Stimulated activated CD8-positive, alpha-beta memory T cell treated with anti-CD3 and anti-CD28 coated beads, Interleukin-12 subunit alpha, Interleukin-12 subunit beta, amount 100 ng/mL, for 1 hour (primary cell): ENCODE measurements around the gene SYT9.

ENCODE experiments used
- DNase-seq: peaks from one replicate; pipeline ENCODE4 v3.0.0-alpha.2; 2020; ENCODE audit warnings: low read depth

The SYT9 gene

DNA sequence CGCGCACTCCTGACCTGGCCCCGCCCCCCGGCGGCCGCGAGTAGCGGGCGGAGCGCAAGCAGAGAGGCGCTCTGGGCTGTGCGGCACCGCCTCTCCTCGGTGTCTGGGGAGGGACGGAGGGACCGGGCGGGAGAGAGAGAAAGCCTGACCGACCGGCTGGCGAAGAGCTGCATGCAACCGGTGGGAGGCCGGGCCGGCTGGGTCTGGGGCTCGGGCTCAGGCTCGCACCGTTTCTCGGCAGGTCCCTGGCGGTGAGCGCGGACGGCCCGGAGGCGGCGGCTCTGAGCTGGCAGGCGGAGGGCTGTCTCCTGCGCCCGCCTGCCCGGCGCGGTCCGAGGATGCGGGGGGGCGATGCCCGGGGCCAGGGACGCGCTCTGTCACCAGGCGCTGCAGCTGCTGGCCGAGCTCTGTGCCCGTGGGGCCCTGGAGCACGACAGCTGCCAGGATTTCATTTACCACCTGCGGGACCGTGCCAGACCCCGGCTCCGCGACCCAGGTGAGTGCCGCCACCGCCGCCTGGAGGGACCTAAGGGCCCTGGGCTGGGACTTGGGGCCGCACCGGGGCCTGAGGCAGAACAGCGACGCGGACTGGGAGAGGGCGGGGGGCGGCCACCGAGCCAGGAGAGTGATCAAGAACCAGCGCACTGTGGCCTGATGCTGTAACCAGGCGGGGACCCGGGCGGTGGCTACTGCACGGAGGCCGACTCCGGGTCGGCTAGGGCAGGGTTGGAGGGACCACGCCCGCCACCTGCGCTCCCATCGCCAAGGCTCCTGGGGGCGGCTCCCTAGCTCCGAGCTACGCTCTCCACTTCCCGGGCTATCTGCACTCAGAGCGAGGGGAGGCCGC, at the start of gene SYT9:
TSS of gene SYT9 (plus strand) at position 69 of the 847 bp plus-strand sequence. CDS start at position 352, 283 bp downstream.
- no peak for DNase-seq

DNA sequence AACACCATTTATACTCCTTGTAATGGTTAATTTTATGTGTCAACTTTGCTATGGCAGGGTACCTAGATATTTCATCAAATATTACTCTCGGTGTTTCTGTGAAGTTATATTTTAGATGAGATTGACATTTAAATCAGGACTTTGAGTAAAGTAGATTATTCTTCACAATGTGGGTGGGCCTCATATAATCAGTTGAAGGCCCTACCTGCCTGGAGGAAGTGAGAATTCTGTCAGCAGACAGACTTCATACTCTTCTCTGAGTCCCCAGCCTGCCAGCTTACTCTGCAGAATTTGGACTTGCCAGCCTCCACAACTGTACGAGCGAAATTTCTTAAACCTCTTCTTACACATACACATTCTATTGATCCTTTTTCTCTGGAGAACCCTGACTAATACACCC, 49.3 kb upstream of the SYT9 start:
- no peak for DNase-seq

GRCh38 chr11:7204778-7205177, 46.9 kb upstream of the SYT9 start:
- DNase-seq, result no peak

DNA sequence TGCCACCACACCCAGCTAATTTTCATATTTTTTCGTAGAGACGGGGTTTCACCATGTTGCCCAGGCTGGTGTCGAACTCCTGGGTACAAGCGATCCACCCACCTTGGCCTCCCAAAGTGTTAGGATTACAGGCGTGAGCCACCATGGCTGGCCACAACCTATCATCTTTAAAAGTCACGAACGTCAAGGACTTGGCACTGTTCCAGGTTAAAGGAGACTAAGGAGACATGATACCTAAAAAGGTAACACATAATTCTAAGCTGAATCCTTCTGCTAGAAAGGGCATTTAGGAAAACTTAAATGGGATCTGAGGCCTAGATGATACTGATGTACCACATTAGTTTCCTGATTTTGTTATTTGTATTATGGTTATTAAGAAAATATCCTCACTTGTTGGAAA, 43.3 kb upstream of the SYT9 start:
- no peak for DNase-seq

- no peak for DNase-seq
These were observed 32.2 kb upstream of the SYT9 start for GRCh38 chr11:7219491-7219890.

GRCh38 chr11:7220636-7221035, 31.1 kb upstream of the SYT9 start:
- DNase-seq, result no peak

DNA sequence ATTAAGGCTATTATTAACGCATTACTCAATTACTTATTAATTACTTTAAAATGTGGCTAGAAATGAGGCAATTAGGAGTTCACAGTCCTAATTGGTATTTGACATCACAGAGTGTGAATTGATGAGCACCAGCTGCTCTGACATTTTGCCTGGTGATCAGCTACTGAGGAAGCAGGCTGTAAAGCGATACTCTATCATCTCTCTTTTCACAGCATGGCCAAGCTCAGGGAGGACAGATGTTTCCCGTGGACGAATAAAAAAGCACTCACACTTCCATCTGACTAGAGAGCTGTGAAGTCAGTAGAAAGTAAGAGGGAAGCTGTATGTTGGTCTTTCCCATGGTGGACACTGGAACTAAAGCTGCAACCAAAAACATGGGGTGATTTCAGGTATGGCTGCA, 29.1 kb upstream of the SYT9 start:
- DNase-seq, result no peak

DNA sequence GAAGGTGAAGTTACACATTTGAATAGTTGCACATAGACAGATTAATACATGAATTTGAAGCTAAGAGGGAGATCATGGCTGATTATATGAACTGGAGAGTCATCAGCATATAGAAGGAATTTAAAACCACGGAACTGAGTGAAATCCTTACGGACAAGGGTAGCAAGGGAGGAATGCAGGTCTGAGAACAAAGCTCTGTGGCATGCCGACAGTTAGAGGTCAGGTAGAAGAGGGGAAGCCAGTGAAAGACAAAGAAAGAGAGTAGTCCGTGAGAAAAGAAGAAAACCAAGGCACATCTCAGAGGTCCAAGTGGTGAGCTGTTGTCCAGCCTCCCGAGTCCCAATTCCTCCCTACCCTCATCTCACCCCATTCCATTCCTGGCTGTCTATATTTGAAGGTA, 11.8 kb upstream of the SYT9 start:
- DNase-seq, result no peak

GRCh38 chr11:7245341-7245740, 6.4 kb upstream of the SYT9 start:
- no peak for DNase-seq

DNA sequence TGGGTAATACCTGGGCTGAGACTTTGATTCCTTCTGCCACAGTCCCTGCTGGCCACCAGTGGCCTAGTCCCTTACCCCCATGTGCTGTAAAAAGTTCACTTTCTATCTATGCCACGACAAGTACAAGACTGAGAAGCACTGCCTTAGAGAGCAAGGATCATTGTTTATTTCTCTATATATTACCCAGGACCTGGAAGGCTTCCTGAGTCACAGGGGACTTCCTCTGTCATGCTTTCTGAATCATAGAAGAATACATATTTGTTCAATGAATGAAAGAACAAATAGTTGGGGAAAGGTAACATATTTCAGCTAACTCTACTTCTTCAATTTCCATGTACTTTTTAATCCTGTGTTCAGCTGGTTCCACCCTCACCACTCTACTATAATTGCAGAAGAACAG, 5.5 kb upstream of the SYT9 start:
- no peak for DNase-seq

- no peak for DNase-seq
These were observed 1.5 kb upstream of the SYT9 start for GRCh38 chr11:7250166-7250565.

- DNase-seq, result no peak
These were observed 243 bp upstream of the SYT9 start for GRCh38 chr11:7251487-7251835.

GRCh38 chr11:7252683-7253213, 1.0 kb downstream of the SYT9 start:
- DNase-seq, result no peak

GRCh38 chr11:7253800-7254199, 2.1 kb downstream of the SYT9 start:
- no peak for DNase-seq

- DNase-seq, result no peak
These were observed 3.1 kb downstream of the SYT9 start for GRCh38 chr11:7254731-7255291.

- no peak for DNase-seq
These were observed 5.2 kb downstream of the SYT9 start for GRCh38 chr11:7256943-7257342.

DNA sequence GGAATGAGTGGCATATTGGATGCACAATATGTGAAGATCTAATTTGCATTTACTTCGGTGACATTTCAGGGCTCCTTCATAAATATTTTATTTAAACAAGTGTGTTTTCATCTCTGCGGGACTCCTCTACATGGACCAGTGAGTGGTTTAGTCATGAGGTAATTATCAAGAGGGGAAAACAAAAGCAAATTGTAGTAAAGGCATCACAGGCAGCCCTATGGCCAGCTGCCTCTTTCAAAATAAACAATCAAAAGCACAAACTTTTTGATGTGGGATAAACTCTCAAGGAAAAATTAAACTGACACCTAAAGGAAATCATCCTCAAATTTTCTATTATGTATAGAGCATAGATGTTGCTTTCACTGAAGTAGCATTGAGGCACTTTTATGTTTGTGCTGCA, 6.0 kb downstream of the SYT9 start:
- DNase-seq, result no peak

DNA sequence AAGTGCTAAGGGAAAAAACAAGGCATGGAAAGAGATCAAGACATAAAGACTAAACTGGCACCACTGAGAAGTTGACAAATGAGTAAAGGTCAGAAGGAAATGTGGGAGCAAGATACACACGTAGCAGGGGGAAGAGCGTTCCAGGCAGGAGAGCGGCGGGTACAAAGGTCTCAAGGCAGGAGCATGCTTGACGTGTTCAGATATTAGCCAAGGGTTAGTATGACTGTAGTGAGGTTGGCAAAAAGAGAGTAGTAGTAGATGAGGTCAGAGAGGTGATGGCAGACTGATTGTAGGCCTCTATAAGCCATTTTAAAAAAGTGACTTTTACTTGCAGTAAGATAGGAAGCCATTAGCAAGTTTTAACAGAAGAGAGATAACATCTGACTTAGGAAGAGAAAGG, 9.9 kb downstream of the SYT9 start:
- no peak for DNase-seq

DNA sequence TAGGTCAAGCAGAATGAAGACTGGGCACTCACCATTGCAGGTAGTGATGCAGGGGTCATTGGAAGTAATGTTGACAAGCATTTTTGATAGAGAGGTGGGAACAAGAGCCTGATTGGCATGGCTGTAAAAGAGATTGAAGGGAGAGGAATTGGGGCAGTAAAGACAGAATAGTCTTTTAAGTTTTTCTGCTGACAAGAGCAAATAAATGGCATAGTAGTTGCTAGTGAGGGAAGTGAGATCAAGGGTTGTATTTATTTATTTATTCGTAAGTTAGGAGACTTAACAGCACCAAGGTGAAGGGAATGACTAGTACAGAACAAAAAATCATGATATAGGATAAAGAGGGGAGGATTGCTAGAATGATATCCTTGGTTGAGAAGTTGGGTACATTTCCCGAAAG, 11.0 kb downstream of the SYT9 start:
- no peak for DNase-seq

GRCh38 chr11:7263842-7264241, 12.1 kb downstream of the SYT9 start:
- no peak for DNase-seq

- no peak for DNase-seq
These were observed 17.1 kb downstream of the SYT9 start for GRCh38 chr11:7268758-7269157.

DNA sequence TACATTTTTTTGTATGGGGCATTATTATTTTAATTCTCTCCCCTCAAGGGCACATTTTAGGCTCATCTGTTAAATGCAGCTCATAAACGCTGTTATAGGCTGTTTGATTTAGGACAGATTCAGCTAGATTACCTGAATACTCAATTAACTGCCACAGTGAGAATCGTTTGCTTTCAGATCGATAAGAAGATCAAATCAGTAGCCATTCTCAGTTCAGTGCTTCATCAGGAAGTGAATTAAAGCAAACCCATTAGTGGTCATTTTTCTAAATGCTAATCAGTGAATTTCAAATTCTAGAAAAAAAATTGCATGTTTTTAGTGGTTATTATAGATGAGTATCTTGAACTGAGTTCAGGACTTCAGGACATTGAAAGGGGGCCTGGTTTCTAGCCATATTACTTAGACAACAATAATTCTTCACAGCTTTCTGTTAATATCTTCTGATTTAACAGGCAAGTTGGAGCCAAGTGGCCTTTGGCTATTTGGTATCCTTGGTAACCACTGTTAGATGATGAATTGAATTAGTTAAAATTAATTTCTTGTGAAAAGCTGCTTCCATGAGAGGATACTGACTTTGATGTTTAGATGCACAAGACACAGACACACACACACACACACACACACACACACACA, 18.6 kb downstream of the SYT9 start:
- no peak for DNase-seq

- DNase-seq, result no peak
These were observed 20.7 kb downstream of the SYT9 start for GRCh38 chr11:7272373-7272772.
